ENCODE data around the gene PTPRD. TPM values are rescaled to one million over a fixed set of nuclear protein-coding genes. Genes with fewer than 3 reads are reported as not detected.

The PTPRD gene
- total and polyA plus RNA-seq, 2 of the 4 experiments (the other 2 are of a cell fraction) = 0.07 to 0.18 TPM

- H3K79me1 ChIP-seq (ENCODE audit: low read depth in 1 of 2, low read length in 2 of 2) = no peaks in the 10 kb centered on the region
- no peak overlapping the region for H3K4ac ChIP-seq (ENCODE audit: low read depth, low read length)
- no peak overlapping the region for H2BK5ac ChIP-seq (ENCODE audit: low read depth, low read length, poor library complexity, severe bottlenecking)
- no peak overlapping the region for H4K8ac ChIP-seq (ENCODE audit: low read depth in 2 of 2, low read length in 2 of 2)
- POLR2A ChIA-PET (ENCODE audit: unreplicated experiment) = no interaction called here
- no peak for TF ChIP-seq POLR2A (IDR thresholded peaks at IDR 0.05; ENCODE audit: low read depth, low read length)
- no peaks in the 10 kb centered on the region for H3K27me3 ChIP-seq (ENCODE audit: control insufficient read depth, insufficient read depth, low read length)
- dilution Hi-C loops (cut with HindIII; ENCODE audit: low sequenced_read_pairs, unreplicated experiment) (no loop called here), intact Hi-C loops (cut with micrococcal nuclease) (no loop called here), in situ Hi-C loops (cut with MboI; ENCODE audit: low sequenced_read_pairs) (no loop called here)
- DNase-seq (no peak), ATAC-seq (ENCODE audit: low read depth) (no peak)
- H3K9me1 ChIP-seq (ENCODE audit: insufficient read depth, low read length) = no peaks in the 10 kb centered on the region
- no peak overlapping the region for H3K56ac ChIP-seq (ENCODE audit: extremely low read depth, insufficient read depth, low read length)
- no peaks in the 10 kb centered on the region for H4K20me1 ChIP-seq (ENCODE audit: insufficient read depth, low read length)
- no TSS peak for BruUV-seq (replicated peaks)
- no peaks in the 10 kb centered on the region for H3K36me3 ChIP-seq (ENCODE audit: control insufficient read depth, insufficient read depth, low read length)
- no peak overlapping the region for H3K27ac ChIP-seq (ENCODE audit: insufficient read depth, low read length)
- no peaks in the 10 kb centered on the region for H3K4me1 ChIP-seq (ENCODE audit: control insufficient read depth, insufficient read depth, low read length)
- H2BK15ac ChIP-seq (ENCODE audit: low read depth, low read length) = no peak overlapping the region
- no peak overlapping the region for H3K23ac ChIP-seq (ENCODE audit: low read depth, low read length)
- no peak overlapping the region for H3K9ac ChIP-seq (ENCODE audit: low read depth, low read length)
- H3K18ac ChIP-seq (ENCODE audit: low read depth, low read length) = no peak overlapping the region
- no peak overlapping the region for H2BK120ac ChIP-seq (ENCODE audit: low read depth, low read length)
- H4K5ac ChIP-seq (ENCODE audit: low read depth, low read length) = no peak overlapping the region
- no peaks in the 10 kb centered on the region; the same call in 1 of the 2 replicates for H3K9me3 ChIP-seq (ENCODE audit: control insufficient read depth, insufficient read depth, low read length)
- CTCF ChIA-PET = no interaction called here
- no peak overlapping the region for H2AK5ac ChIP-seq (ENCODE audit: low read depth, low read length)
- H3K4me2 ChIP-seq (ENCODE audit: low read depth, low read length) = no peak overlapping the region
- no peak overlapping the region for H3K14ac ChIP-seq (replicated peaks; ENCODE audit: low read depth, low read length)
- no peak overlapping the region for H4K91ac ChIP-seq (ENCODE audit: insufficient read depth, low read depth, low read length)
- H2AK9ac ChIP-seq (replicated peaks; ENCODE audit: low read depth, low read length, poor library complexity) = no peak overlapping the region
- H2BK20ac ChIP-seq (ENCODE audit: low read depth, low read length) = no peak overlapping the region
- no peak overlapping the region for H3K4me3 ChIP-seq (ENCODE audit: insufficient read depth, low read depth, low read length)
- H2AFZ ChIP-seq (replicated peaks; ENCODE audit: low read length, poor library complexity) = no peak overlapping the region
Observed at GRCh38 chr9:8391566-8391965, 2221.2 kb downstream of the PTPRD start.
